H1 (cell line): Measurements from ENCODE around the gene RFPL3. TPM values are rescaled to one million over a fixed set of nuclear protein-coding genes. Genes with fewer than 3 reads are reported as not detected.

Experiments
- CTCF ChIA-PET: fragments of 300-600 bp; sonication (Branson Sonifier 250); formaldehyde crosslinking; loops from one replicate; lab custom pipeline; 2021; ENCODE audit not compliant: partially characterized antibody; lab: Charles Lee
- POLR2A ChIA-PET: fragments of 300-600 bp; sonication (Branson Sonifier 250); formaldehyde crosslinking; loops from one replicate; lab custom pipeline; 2021; ENCODE audit warnings: inconsistent platforms; ENCODE audit not compliant: partially characterized antibody; lab: Charles Lee
- DNase-seq, 2 experiments: peaks; one replicate each; pipeline versions ENCODE4 v3.0.0 to v3.0.0-alpha.2; 2010 to 2022; ENCODE audit warnings: low spot score in 2 of 2, low read depth in 1 of 2, mixed read lengths in 1 of 2
- FAIRE-seq: peaks from 2 replicates; lab custom pipeline; 2011; peaks lifted over from hg19 to GRCh38; lab: Jason Lieb, UNC
- H2AFZ ChIP-seq: 2 replicates; pipeline ENCODE4 v1.8.1; 2012; ENCODE audit warnings: low read length, inconsistent platforms
- H2AK5ac ChIP-seq: 2 replicates; pipeline ENCODE4 v1.6.1; 2013; ENCODE audit warnings: low read depth, low read length
- H2BK120ac ChIP-seq: replicated peaks from 2 replicates; pipeline ENCODE3; 2013; ENCODE audit warnings: low read depth, low read length, inconsistent platforms
- H2BK12ac ChIP-seq: 2 replicates; pipeline ENCODE4 v1.6.1; 2013; ENCODE audit warnings: low read depth, low read length
- H2BK15ac ChIP-seq: 2 replicates; pipeline ENCODE4 v1.6.1; 2013; ENCODE audit warnings: low read length
- H2BK20ac ChIP-seq: 2 replicates; pipeline ENCODE4 v1.6.1; 2013; ENCODE audit warnings: low read length
- H2BK5ac ChIP-seq: 2 replicates; pipeline ENCODE4 v1.6.1; 2013; ENCODE audit warnings: low read depth, low read length
- H3K14ac ChIP-seq: 2 replicates; pipeline ENCODE4 v1.6.1; 2013; ENCODE audit warnings: inconsistent platforms; ENCODE audit not compliant: insufficient read length
- H3K18ac ChIP-seq: 2 replicates; pipeline ENCODE4 v1.6.1; 2013; ENCODE audit warnings: low read length; ENCODE audit errors: extremely low read depth
- H3K23ac ChIP-seq: 2 replicates; pipeline ENCODE4 v1.6.1; 2013; ENCODE audit warnings: inconsistent platforms; ENCODE audit not compliant: insufficient read length
- H3K23me2 ChIP-seq: 2 replicates; pipeline ENCODE4 v1.6.1; 2013; ENCODE audit warnings: low read depth, low read length
- H3K27ac ChIP-seq: 2 replicates; pipeline ENCODE4 v1.6.1; 2011; ENCODE audit warnings: low read depth, low read length, inconsistent platforms
- H3K27me3 ChIP-seq, 4 experiments: replicated peaks in 1 of 4; 1 replicate in 1 of 4; 2 replicates in 3 of 4; pipeline versions ENCODE4 v1.6.1 to v1.8.1; 2011 to 2013; ENCODE audit warnings: low read length in 3 of 4, mild to moderate bottlenecking in 3 of 4, inconsistent platforms in 2 of 4, mixed read lengths in 2 of 4, moderate library complexity in 1 of 4; ENCODE audit not compliant: control insufficient read depth in 3 of 4, insufficient read depth in 3 of 4; ENCODE audit errors: extremely low read depth in 1 of 4
- H3K36me3 ChIP-seq, 4 experiments: 2 replicates each; pipeline versions ENCODE4 v1.6.1 to v1.8.1; 2011 to 2013; ENCODE audit warnings: mild to moderate bottlenecking in 4 of 4, low read length in 3 of 4, moderate library complexity in 2 of 4, control low read depth in 1 of 4, inconsistent platforms in 1 of 4; ENCODE audit not compliant: insufficient read depth in 4 of 4, control insufficient read depth in 2 of 4
- H3K4ac ChIP-seq: replicated peaks from 2 replicates; pipeline ENCODE3; 2013; ENCODE audit warnings: low read length, low read depth, mixed read lengths, inconsistent platforms; ENCODE audit not compliant: insufficient read length
- H3K4me1 ChIP-seq, 4 experiments: replicated peaks in 1 of 4; 1 replicate in 1 of 4; 2 replicates in 3 of 4; pipeline versions ENCODE4 v1.6.1 to v1.8.1; 2011 to 2013; ENCODE audit warnings: low read length in 3 of 4, inconsistent platforms in 2 of 4, mixed read lengths in 1 of 4; ENCODE audit not compliant: insufficient read depth in 4 of 4, control insufficient read depth in 3 of 4
- H3K4me2 ChIP-seq, 2 experiments: 2 replicates each; pipeline versions ENCODE4 v1.6.1 to v1.8.1; 2011 to 2013; ENCODE audit warnings: low read depth in 2 of 2, low read length in 2 of 2, control low read depth in 1 of 2, inconsistent platforms in 1 of 2, mild to moderate bottlenecking in 1 of 2; ENCODE audit not compliant: insufficient read depth in 1 of 2
- H3K4me3 ChIP-seq, 4 experiments: fragments of 200-600, 300-600 bp in 1 of 4; sonication (generic), shearing (Covaris generic), sonication (Bioruptor Twin) in 1 of 4; 2 replicates each; pipeline versions ENCODE4 v1.5.1 to v1.8.1; 2011 to 2016; ENCODE audit warnings: low read length in 4 of 4, low read depth in 3 of 4, control low read depth in 2 of 4, inconsistent platforms in 2 of 4, mild to moderate bottlenecking in 2 of 4, mixed read lengths in 1 of 4, moderate library complexity in 1 of 4; ENCODE audit not compliant: insufficient read depth in 2 of 4; ENCODE audit errors: extremely low read depth in 1 of 4
- H3K56ac ChIP-seq: replicated peaks from 2 replicates; pipeline ENCODE3; 2013; ENCODE audit warnings: low read depth, mild to moderate bottlenecking, mixed read lengths, low read length, inconsistent platforms; ENCODE audit not compliant: insufficient read length
- H3K79me1 ChIP-seq: 2 replicates; pipeline ENCODE4 v1.6.1; 2013; ENCODE audit warnings: low read depth, low read length, control low read depth
- H3K79me2 ChIP-seq, 2 experiments: 2 replicates each; pipeline versions ENCODE4 v1.6.1 to v1.8.1; 2012 to 2013; ENCODE audit warnings: low read length in 2 of 2, mild to moderate bottlenecking in 2 of 2, inconsistent platforms in 1 of 2; ENCODE audit not compliant: insufficient read depth in 2 of 2, control insufficient read depth in 1 of 2
- H3K9ac ChIP-seq, 4 experiments: replicated peaks in 1 of 4; 1 replicate in 1 of 4; 2 replicates in 3 of 4; pipeline versions ENCODE4 v1.6.1 to v1.8.1; 2011 to 2013; ENCODE audit warnings: low read depth in 3 of 4, low read length in 3 of 4, control low read depth in 2 of 4, mild to moderate bottlenecking in 2 of 4, moderate library complexity in 2 of 4, inconsistent platforms in 1 of 4; ENCODE audit errors: extremely low read depth in 1 of 4
- H3K9me3 ChIP-seq, 2 experiments: 2 replicates each; pipeline versions ENCODE4 v1.6.1 to v1.8.1; 2012 to 2013; ENCODE audit warnings: mild to moderate bottlenecking in 2 of 2, moderate library complexity in 2 of 2, control low read depth in 1 of 2, inconsistent platforms in 1 of 2, low read depth in 1 of 2, low read length in 1 of 2, mixed read lengths in 1 of 2; ENCODE audit not compliant: insufficient read depth in 2 of 2
- H4K20me1 ChIP-seq, 2 experiments: replicated peaks in 1 of 2; 2 replicates each; pipeline versions ENCODE3 to v1.8.1; 2011 to 2013; ENCODE audit warnings: inconsistent platforms in 2 of 2, low read length in 2 of 2, mild to moderate bottlenecking in 1 of 2; ENCODE audit not compliant: insufficient read depth in 2 of 2, control insufficient read depth in 1 of 2
- H4K5ac ChIP-seq: 2 replicates; pipeline ENCODE4 v1.6.1; 2013; ENCODE audit warnings: low read length, low read depth, mixed read lengths, inconsistent platforms; ENCODE audit not compliant: insufficient read length
- H4K8ac ChIP-seq: 2 replicates; pipeline ENCODE4 v1.8.0; 2013; ENCODE audit warnings: mild to moderate bottlenecking, moderate library complexity, low read length, inconsistent platforms; ENCODE audit not compliant: insufficient read depth; ENCODE audit errors: extremely low read depth
- H4K91ac ChIP-seq: replicated peaks from 2 replicates; pipeline ENCODE3; 2013; ENCODE audit warnings: low read length, mixed read lengths, inconsistent platforms; ENCODE audit not compliant: insufficient read length
- BCL11A ChIP-seq, 2 experiments: IDR thresholded peaks; one replicate each; pipeline ENCODE4 v1.6.1; 2011; ENCODE audit warnings: low read depth in 2 of 2, low read length in 2 of 2, mild to moderate bottlenecking in 2 of 2
- BRCA1 ChIP-seq: IDR thresholded peaks from 2 replicates; pipeline ENCODE4 v1.6.1; 2012; ENCODE audit warnings: low read depth, low read length, improper control_type of control experiment
- CEBPB ChIP-seq: IDR thresholded peaks from 2 replicates; pipeline ENCODE4 v1.6.1; 2012; ENCODE audit warnings: low read depth, low read length
- FOSL1 ChIP-seq: IDR thresholded peaks from 2 replicates; pipeline ENCODE4 v1.6.1; 2011; ENCODE audit warnings: mild to moderate bottlenecking, low read depth, low read length, moderate library complexity; ENCODE audit not compliant: insufficient read depth
- GABPA ChIP-seq: IDR thresholded peaks from 2 replicates; pipeline ENCODE4 v1.6.1; 2011; ENCODE audit warnings: mild to moderate bottlenecking, low read length, moderate library complexity, borderline replicate concordance; ENCODE audit not compliant: insufficient read depth
- KDM1A ChIP-seq: fragments of 200-600, 300-600 bp; sonication (generic); IDR thresholded peaks from 2 replicates; pipeline ENCODE4 v1.7.1; 2016; ENCODE audit warnings: mild to moderate bottlenecking, low read length, borderline replicate concordance
- KDM4A ChIP-seq: IDR thresholded peaks from one replicate; pipeline ENCODE4 v1.7.1; 2012; ENCODE audit warnings: low read depth, mild to moderate bottlenecking, moderate library complexity, low read length, inconsistent platforms; ENCODE audit not compliant: severe bottlenecking
- NRF1 ChIP-seq: IDR thresholded peaks from 2 replicates; pipeline ENCODE4 v1.6.1; 2011; ENCODE audit warnings: mild to moderate bottlenecking, low read depth, low read length, improper control_type of control experiment
- RBBP5 ChIP-seq: IDR thresholded peaks from 2 replicates; pipeline ENCODE4 v1.7.1; 2012; ENCODE audit warnings: low read depth, mild to moderate bottlenecking, inconsistent platforms, low read length, moderate library complexity, borderline replicate concordance
- SP2 ChIP-seq: IDR thresholded peaks from 2 replicates; pipeline ENCODE4 v1.6.1; 2012; ENCODE audit warnings: mild to moderate bottlenecking, low read length, inconsistent platforms
- TAF1 ChIP-seq: IDR thresholded peaks from 2 replicates; pipeline ENCODE4 v1.6.1; 2011; ENCODE audit warnings: mild to moderate bottlenecking, low read depth, low read length
- TCF12 ChIP-seq: IDR thresholded peaks from 2 replicates; pipeline ENCODE4 v1.6.1; 2011; ENCODE audit warnings: low read depth, mild to moderate bottlenecking, low read length
- WGBS, 2 experiments: shearing (Covaris generic) in 1 of 2; methylation state at CpG; one replicate each; pipeline versions ENCODE4 v1.1.6 to v1.1.7; 2013 to 2015; ENCODE audit warnings: low lambda C conversion rate in 2 of 2, mixed read lengths in 2 of 2, inconsistent platforms in 1 of 2, low coverage in 1 of 2, missing lambda C conversion rate in 1 of 2; ENCODE audit not compliant: insufficient replicate concordance in 2 of 2, insufficient coverage in 1 of 2, insufficient read length in 1 of 2; ENCODE audit errors: extremely low coverage in 1 of 2, missing lambda C conversion rate in 1 of 2; 5-methylcytosine and 5-hydroxymethylcytosine counted together
- polyA plus RNA-seq, 7 experiments: library from polyadenylated mRNA; depleted of rRNA in 3 of 7; stranded (reverse) in 5 of 7; unstranded in 2 of 7; fragments of >200 nt in 5 of 7; fragments of 200-250 nt in 2 of 7; gene quantifications; 1 replicate in 5 of 7; 2 replicates in 1 of 7; 4 replicates in 1 of 7; pipeline versions ENCODE4 v1.2.1 to v1.2.3, GENCODE V29; 2011 to 2013; ENCODE audit warnings: missing spikeins in 2 of 7, mixed read lengths in 2 of 7
- total RNA-seq: library from RNA; stranded (reverse); fragmentation: NEBNext Ultra II Directional; extraction: Animal tissue kit (Norgen Biotek cat#: 25700); gene quantifications from 2 replicates; pipeline ENCODE4 v1.2.1, GENCODE V29; 2021

RFPL3 gene
- total and polyA plus RNA-seq, 2 of the 8 experiments (the other 6 are each of a cell fraction or from before 2014, with no cell fraction given): 0.08 to 0.24 TPM

DNA sequence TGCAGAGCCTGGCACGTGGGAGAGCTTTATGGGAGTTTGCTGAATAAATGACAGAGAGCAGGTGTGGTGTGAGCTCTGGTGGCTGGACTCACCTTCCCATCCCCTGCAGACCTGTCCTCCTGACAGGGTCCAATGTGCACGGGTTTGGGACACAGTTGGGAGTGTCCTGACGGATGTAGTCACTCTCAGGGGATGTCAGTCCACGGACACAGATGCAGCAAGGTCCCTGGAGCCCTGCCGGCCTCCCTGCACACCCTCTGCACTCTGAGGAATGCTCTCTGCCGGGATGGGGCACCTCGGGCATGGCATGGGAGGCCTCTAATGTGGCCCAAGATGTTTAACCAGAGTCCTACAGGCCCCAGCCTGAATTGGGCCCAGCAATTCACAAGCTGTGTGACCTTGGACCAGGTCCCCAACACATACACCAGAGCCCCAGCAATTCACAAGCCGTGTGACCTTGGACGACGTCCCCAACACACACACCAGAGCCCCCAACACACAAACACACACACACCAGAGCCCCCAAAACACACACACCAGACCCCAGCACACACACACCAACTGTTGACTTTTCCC, 30.0 kb upstream of the RFPL3 start:
- 87% methylated on average over 10 of the region's 10 CpGs; no CpG with 5 or more reads in 1 of the 2 experiments for WGBS, 2 experiments
- H4K8ac ChIP-seq: peak overlapping the region; percentile 29; the same call in 1 of the 2 replicates
- no peak overlapping the region for H3K14ac ChIP-seq
- POLR2A ChIA-PET: interaction anchor here (1.0 to 1.6 kb wide), 3 partner anchors 9 to 28 kb away, joined by 3 to 4 read pairs (median 3); no protein-coding TSS in a partner anchor
- no peak overlapping the region for H3K4me3 ChIP-seq
- no peak overlapping the region for H2BK120ac ChIP-seq
- H3K4me1 ChIP-seq: peaks cover 0 to 11% (median 9%) of the 10 kb centered on the region in 4 experiments; a peak in 6 of 7 replicates
- peaks cover 5% of the 10 kb centered on the region in 2 experiments; a peak in 3 of 4 replicates for H3K9me3 ChIP-seq
- H3K23ac ChIP-seq: no peak overlapping the region
- no peak overlapping the region for H3K27ac ChIP-seq
- H3K23me2 ChIP-seq: peaks cover 10% of the 10 kb centered on the region; the same call in 1 of the 2 replicates
- no peak overlapping the region for H3K4ac ChIP-seq
- no peaks in the 10 kb centered on the region for H4K20me1 ChIP-seq
- H2AFZ ChIP-seq: no peak overlapping the region
- H3K18ac ChIP-seq: peak overlapping the region; percentile 36; the same call in 1 of the 2 replicates
- H3K27me3 ChIP-seq: no peaks in the 10 kb centered on the region; a peak in 2 of 7 replicates
- peak overlapping the region; percentile 24; the same call in 1 of the 2 replicates for H2BK5ac ChIP-seq
- H3K36me3 ChIP-seq: no peaks in the 10 kb centered on the region
- H2BK12ac ChIP-seq: peak overlapping the region; percentile 5; the same call in 1 of the 2 replicates
- peak overlapping the region; percentile 88; the same call in 1 of the 2 replicates for H2AK5ac ChIP-seq
- H4K91ac ChIP-seq: no peak overlapping the region
- H3K4me2 ChIP-seq: no peak overlapping the region
- DNase-seq (peak in 1 of 2 experiments; percentile 7), FAIRE-seq (no peak)
- H2BK15ac ChIP-seq: no peak overlapping the region
- no peak overlapping the region for H3K9ac ChIP-seq
- no peaks in the 10 kb centered on the region for H3K79me1 ChIP-seq
- no peak overlapping the region for H3K56ac ChIP-seq
- H3K79me2 ChIP-seq: no peaks in the 10 kb centered on the region
- CTCF ChIA-PET: interaction anchor here (0.6 to 1.0 kb wide), 2 partner anchors 12 to 1332 kb away, joined by 4 to 6 read pairs; no protein-coding TSS in a partner anchor
- H4K5ac ChIP-seq: no peak overlapping the region
- peak overlapping the region; percentile 100 for H2BK20ac ChIP-seq
- TF ChIP-seq KDM4A (no peak), BCL11A (IDR thresholded peaks at IDR 0.05; ENCODE audit: low read depth in 2 of 2, low read length in 2 of 2) (no peak), NRF1 (no peak), FOSL1 (no peak), BRCA1 (no peak), TCF12 (no peak), TAF1 (no peak), RBBP5 (no peak), KDM1A (no peak), CEBPB (no peak), GABPA (no peak), SP2 (no peak)
